NCI-H526 (cell line): ENCODE data around the gene ERV3-1.
"Not testable (repeated sequence)": the region's sequence is repeated elsewhere in the genome, so short reads cannot be mapped to it uniquely, and the experiment has no call there.

Source experiments
- DNase-seq, 2 experiments: peaks; one replicate each; lab custom pipeline; 2025; lab: John Stamatoyannopoulos, UW

ERV3-1 gene

DNA sequence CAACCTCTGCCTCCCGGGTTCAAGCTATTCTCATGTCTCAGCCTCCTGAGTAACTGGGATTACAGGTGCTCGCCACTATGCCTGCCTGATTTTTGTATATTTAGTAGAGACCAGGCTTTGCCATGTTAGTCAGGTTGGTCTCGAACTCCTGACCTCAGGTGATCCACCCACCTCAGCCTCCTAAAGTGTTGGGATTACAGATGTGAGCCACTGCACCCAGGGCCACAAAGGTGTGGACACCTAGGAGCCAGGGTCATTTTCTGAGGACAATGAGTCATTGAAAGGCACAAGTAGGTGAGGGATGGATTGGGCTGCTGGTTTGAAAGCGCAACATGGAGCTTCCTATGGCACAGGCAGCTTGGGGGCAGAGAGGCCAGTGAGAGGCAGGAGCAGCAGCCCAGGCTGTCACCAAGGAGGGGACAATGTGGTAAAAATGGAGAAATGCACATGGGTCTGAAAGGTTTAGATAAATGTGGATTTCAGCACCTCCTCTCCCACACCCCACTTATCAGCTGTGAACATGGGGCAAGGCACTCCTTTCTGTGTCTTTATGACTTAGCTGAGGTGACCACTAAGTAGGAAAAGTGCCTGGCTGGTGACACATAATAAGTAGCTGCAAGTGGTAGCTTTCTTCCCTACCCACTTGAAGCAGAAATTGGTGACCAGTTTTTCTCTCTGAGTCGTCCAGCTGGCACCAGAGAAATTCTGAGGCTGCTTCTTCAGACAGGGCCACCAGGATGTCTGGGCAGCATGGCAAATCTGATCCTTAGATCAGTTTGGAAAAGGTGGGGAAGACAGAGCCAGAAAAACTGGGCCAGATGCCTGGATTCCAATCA lies 61.6 kb downstream of the ERV3-1 start:
- not testable (repeated sequence) for DNase-seq
